Measurements from ENCODE around the gene TMEM165. TPM values are rescaled to one million over a fixed set of nuclear protein-coding genes. Genes with fewer than 3 reads are reported as not detected.
A peak's percentile ranks its signal among the peaks of the same experiment; 100 is the strongest.

The TMEM165 gene
- total RNA-seq, 1 donor from 2014 or later: 78.7 TPM

DNA sequence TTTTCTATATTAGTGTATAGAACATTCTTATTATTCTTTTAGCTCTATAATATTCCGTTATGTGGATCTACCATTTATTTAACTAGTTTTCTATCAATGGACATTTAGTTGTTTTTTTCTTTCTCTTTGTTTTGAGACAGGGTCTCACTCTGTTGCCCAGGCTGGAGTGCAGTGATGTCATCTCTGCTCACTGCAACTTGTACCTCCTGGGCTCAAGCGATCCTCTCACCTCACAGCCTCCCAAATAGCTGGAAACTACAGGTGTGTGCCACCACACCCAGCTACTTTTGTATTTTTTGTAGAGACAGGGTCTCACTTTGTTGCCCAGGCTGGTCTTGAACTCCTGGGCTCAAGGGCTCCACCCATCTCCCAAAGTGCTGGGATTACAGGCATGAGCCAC, 10.8 kb downstream of the TMEM165 start:
- no peak for DNase-seq

DNA sequence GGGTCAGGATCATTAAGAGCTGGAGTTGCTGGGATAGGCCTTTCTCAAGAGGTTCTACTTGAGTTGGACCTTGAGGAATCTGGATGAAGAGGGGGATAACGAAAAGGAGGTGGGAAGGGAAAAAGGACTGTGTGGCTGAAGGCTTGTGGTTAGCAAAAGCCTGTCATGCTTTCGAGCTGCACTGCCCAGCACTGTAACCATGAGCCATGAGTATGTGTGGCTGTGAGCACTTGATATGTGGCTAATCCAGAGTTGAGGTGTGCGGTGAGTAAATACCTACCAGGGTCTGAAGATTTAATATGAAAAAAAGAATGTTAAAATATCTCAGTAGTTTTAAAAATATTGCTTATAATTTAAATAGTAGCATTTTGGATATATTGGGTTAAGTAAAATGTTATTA, 11.4 kb downstream of the TMEM165 start:
- DNase-seq: no peak

DNA sequence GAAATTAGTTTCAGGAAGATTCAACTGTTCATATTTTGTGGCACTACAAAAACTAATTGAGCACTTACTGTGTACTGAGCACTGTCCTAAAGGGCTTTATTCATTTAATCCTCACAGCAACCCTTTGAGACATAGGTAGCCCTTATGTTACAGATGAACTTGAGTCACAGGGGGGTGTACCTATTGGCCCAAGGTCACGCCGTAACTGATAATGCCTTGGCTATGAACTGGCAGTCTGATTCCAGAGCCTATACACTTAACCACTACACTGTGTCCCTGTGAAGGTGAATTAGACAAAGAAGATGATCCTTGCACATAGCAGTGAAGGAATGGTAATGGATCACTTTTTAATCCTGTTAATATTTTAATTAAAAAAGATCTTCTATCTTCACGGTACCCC, 12.0 kb downstream of the TMEM165 start:
- no peak for DNase-seq

DNA sequence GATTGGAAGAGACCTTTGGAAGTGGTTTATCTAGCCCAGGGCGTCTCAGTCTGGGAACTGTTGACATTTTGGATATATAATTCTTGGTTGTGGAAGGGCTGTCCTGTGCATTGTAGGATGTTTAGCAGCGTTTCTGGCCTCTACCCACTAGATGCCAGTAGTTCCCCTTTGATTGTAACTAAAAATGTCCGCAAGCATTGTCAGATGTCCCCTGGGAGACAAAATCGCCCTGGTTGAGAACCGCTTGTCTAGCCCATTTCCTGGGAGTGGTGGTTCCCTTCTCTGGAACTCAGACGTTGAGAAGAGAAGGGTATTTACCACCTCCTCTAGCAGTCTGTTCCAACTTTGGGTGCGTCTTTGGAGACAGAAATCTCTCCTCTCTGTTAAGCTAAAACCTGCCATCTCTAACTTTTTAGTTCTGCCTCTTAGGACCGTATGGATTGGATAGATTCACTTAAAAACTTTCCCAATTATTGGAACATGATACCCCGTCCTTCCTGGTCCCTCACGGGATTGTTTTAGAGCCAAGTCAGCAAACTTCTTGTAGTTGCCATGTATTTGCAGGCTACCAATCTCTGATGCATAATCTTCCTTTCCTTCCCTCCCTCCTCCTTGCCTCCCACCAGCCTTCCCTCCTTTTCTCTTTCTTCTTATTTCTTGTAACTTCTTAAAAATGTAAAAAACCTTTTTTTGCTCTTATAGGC, 13.9 kb downstream of the TMEM165 start:
- DNase-seq: peak; percentile 37

DNA sequence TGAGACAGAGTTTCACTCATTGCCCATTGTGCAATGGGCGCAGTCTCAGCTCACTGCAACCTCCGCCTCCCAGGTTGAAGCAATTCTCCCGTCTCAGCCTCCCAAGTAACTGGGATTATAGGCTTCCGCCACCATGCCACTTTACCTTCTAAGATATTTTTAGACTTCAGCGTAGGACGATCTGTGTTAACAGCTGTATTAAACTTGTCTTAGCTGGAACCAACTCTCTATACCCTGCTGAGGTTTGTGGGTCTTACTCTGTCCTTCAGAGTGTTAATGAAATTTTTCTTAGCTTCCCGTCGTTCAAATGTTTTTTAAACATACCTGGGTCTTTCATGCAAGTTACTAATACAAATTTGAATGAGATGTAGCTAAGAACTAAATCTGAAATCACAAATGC, 14.7 kb downstream of the TMEM165 start:
- DNase-seq: no peak

DNA sequence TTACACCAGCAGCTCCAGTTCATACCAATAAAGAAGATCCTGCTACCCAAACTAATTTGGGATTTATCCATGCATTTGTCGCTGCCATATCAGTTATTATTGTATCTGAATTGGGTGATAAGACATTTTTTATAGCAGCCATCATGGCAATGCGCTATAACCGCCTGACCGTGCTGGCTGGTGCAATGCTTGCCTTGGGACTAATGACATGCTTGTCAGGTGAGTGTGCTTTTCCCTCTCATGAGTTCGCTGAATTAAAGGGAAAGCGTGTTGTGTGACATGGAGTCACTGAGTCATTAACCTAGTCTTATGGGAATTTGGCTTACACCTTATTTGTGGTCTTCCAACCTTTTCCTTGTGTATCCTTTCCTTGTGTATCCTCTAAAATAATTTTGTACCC, 15.9 kb downstream of the TMEM165 start:
- DNase-seq: no peak

DNA sequence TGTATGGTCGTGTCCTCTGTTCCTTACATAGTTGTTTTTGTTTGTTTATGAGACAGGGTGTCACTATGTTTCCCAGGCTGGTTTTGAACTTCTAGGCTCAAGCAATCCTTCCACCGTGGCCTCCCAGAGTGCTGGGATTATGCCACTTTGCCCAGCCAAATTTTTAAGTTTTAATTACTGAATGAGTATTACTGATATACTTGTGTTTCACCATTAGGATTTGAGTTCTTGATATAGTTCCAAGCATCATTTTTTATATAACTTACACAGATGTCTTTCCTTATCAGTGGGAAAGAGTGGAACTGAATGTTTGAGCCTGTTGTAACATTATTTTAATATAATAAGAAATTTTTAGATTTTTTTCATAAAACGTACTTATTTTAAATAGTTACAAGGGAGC, 20.4 kb downstream of the TMEM165 start:
- no peak for DNase-seq

DNA sequence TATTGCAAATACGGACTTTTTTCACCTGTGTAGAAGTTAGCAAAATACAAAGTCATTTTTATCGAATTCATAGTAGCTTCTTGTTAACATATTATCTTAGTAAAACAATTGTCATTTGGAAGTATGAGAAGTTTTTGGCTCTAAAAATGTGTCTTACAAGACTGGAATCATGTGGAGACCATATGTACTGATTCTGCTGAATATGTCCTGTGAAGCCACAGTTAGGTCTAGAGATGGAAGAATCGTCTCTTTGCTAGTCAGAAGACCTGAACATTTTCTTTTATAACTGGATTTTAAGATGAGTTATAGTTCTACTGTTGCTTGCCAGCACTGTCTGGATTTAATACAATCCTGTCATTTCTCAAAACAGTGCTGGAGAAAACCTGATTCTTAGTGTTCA, 29.0 kb downstream of the TMEM165 start:
- peak; percentile 22 for DNase-seq

DNA sequence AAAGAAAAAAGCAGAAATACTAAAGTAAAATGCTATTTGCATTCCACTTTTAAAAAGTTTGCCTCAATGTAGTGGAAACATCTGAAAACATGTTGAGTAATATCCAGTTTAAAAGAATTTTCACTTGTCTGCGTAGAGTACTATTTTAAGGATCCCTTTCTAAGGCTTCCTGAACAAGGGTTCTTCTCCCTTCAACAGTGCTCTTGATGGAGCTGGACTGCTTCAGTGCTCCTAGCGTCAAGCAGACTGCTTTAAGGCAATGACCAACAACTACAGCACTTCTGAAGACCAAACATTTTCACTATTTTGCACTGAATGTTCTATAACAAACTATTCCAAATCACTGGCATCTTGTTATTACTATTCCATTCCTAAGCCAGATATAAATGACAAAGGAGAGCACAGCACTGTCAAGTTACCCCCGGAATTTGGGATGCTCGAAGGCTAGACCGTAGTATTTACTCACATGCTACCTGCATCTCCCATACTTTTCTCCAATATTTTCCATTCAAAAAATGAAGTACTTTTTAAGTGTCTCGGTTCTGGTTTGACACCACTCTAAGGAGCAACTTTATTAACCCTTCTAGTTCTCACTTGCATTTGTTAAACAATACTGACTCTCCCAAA, 36.1 kb downstream of the TMEM165 start:
- DNase-seq: no peak

DNA sequence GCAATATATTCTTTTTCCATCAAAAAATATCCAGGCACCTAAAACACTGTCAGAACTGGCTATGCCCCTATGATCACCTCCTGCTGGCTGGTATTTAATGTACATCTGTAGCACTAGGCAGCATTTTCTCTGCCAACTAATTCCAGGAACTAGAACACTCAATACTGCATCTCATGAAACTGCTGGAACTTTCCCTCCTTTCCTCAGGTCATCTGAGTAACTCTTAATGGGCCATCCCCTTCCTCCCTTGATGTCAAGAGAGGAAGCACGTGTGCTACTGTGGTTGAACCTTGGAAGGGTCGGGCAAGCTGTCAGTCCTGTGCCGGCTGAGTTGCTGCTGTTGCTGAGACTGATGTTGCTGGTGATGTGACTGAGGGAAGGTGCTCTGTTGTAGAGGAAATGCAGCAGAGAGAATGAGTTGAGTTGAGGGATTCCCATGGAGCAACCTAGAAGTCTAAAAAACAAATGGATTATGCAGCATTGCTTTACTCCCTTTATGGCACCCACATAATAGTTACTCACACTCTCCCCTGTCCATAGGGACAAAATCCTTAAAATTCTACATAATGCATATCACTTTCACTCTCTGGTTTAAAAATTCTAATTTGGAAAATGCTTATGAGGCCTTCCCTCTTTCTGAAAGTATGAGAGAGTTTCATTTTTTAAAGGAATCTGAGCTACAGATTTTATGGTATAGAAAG, 39.5 kb downstream of the TMEM165 start:
- DNase-seq: peak; percentile 7

DNA sequence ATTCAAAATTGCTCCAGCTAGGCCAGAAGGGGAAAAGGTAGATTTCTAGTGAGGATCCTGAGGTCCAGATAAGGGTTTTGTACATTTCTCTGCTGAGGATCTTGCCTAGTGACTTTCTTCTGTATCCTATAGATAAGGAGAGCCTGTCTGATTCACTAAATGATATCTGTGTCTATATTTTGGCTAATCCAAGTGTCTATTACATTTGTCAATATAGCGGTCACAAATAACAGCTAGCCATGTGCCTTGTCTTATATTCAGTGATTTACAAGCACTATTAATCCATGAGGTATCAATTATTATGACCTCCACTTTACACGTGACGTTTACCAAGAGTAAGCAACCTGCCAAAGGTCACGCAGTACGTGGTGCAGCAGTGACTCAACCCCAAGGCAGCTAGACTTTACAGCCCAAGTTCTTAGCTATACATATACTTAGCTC, 41.6 kb downstream of the TMEM165 start:
- DNase-seq: no peak

DNA sequence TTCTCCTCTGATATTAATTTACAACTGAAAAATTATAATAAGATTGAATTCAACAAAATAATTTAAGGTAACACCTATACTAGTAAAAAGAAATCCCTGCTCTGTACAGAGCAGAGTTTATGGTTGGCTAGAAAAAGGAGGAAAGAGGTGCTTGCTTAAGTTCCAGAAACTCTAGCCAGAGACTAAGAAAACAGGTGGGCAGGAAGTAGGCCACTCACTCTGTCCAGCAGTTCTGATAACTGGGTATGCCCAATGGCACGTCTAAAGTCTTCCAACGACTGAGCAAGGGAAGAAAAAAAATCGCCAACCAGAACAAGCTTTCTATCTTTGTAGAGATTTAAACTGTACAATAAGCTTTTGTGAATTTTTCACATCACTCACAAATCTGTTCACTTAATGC, 42.1 kb downstream of the TMEM165 start:
- no peak for DNase-seq

DNA sequence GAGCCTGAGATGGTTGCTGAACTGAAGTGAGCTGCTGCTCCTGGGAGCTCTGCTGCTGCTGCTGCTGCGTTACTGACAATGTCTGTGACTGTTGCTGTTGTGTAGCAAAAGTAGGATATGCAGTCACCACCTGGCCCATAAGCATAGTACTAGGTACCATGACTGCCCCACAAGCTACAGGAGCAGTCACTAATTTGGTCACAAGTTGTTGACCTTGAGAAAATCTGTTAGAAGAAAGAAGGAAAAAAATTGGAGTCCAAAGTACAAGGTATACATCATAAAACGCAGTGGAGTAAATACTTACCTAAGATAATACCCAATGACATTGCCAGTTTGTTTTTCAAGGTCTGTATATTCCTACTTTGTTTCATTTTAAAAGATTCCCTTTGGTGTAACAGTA, 42.6 kb downstream of the TMEM165 start:
- no peak for DNase-seq

DNA sequence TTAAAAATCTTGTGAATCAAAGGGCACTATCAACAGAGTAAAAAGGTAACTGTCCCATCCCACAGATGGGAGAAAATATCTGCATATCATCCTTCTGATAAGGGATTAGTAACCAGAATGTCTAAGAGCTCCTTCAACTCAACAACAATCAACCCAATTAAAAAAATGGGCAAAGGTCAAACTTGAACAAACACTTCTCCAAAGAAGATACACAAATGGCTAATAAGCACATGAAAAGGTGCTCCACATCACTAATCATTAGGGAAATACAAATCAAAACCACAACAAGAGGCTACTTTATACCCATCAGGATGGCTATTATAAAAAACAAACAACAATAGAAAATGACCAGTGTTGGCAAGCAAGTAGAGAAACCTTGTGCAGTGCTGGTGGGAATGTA, 43.3 kb downstream of the TMEM165 start:
- no peak for DNase-seq

DNA sequence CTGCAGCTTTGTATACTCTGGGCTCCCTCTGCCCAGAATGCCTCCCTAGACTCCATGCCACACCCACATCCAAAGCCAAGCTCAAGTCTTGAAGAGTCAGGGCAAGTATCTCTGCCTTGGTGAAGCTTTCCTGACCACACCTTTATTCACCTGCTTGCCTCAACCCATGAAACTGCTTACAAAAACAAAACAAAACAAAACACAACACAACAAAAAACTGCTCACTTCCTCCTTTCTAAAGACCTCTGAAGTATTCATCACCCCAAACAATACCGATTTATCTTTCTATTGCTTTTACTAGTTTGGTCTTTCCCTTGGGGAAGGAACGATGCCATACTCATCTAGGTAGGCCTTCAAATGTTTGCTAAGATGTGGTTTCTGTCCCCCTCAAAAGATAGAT, 45.0 kb downstream of the TMEM165 start:
- no peak for DNase-seq

DNA sequence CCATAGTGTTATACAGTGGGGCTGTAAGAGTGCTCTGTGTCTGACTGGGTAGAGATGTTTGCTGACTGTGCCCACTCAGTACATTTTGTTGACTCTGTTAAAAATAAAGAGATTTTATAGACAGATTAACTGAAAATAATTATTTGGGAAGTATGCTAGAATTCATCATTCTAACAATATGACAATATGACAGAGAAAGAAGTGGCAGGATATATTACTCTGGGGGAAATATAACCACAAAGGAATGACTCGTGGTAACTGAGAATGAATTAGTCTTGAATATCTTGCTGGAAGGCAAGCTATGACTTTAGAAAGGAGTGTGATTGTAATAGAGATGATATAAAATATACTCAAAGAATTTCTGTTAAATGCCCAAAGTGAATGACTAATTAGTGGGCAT, 46.8 kb downstream of the TMEM165 start:
- DNase-seq: no peak

DNA sequence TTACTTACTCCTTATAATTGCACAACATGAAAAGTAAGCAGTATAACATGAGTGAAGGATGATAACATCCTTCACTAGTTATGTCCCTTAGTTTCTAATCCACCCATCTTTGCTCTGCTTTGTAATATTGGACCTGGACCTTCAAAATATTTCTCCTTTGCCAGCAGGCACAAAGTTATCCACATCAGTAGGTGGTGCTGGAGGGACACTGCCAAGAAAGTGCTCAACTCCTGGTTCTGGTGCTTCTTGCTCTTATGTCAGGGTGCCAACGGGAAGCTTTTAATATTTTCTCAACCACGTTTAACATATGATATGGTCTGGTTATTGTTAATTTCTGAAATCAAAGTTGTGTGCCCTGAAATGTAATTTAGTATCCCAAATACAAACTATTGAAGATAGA, 49.1 kb downstream of the TMEM165 start:
- no peak for DNase-seq

DNA sequence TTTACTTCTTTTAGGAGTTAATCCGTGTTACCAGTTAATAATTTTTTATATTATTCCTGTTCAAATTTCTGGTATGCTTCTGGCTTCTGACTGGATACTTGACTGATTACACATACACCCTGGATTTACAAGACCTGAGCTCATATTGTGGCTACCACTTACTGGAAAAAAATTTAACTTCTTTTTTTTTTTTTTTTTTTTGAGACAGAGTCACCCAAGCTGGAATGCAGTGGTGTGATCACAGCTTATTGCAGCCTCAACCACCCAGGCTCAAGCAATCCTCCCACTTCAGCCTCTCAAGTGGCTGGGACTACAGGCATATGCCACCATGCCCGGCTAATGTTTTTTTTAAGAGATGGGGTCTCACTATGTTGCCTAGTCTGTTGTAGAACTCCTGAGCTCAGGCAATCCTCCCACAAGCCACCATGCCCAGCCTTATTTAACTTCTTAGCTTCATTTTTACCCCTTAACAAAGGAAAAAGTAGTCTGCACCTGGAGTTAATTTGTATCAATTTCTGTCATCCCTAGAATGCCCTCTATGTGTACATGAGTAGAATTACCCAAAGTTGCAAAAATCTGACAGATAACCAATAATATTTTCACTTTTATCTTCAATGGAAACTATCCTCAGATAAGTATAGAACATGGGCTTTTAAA, 50.3 kb downstream of the TMEM165 start:
- no peak for DNase-seq

DNA sequence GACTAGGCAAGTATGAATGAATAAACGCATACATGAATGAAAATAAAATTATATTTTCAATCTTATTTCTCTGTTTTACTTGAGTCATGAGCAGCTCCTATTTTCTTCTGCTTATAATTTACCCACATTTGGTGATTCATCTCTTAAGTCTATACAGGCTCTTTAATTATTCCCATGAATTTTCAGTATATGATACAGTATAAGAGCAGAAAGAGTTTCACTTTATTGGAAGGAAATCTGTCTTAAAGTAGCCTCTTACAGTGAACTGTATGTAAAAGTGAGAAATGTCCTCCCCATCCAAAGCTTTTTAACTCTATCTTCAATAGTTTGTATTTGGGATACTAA, 50.8 kb downstream of the TMEM165 start:
- no peak for DNase-seq

DNA sequence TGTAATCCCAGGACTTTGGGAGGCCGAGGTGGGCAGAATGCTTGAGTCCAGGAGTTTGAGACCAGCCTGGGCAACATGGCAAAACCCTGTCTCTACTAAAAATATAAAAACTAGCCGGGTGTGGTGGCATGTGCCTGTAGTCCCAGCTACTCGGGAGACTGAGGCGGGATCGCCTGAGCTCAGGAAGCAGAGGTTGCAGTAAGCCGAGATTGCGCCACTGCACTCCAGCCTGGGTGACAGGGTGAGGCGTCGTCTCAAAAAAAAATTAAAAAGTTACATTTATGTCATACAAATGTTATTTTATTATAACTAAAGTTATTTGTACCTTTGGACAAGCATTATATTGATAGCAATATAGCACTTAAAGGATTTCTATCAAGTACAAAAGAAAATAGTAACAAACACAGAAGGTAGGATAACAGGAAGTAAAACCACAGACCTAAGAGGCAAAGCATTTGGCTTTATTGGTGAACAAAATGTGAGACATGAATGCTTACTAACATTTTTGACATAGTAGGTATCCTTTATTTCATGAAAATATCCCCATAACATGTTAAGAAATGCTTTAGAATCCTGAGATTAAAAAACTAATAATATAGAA, 51.5 kb downstream of the TMEM165 start:
- DNase-seq: no peak

DNA sequence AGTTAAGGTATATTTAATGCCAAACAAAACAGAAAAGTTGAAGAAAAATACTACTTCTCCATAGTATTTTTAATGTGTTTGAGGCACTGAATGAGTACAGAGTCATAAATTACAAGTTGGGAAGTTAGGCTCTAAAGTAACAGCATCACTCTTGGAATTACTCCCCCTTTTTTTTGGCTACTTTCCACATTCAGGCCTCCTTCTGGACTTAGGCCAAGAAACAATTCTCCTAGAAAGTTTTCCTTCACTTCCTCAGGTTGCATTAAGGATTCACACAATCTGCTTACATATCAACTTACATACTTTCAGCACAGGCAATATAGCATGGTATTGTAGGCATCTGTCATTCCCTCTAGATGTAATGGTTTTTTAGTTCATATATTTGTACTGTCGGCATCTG, 52.1 kb downstream of the TMEM165 start:
- peak; percentile 68 for DNase-seq

DNA sequence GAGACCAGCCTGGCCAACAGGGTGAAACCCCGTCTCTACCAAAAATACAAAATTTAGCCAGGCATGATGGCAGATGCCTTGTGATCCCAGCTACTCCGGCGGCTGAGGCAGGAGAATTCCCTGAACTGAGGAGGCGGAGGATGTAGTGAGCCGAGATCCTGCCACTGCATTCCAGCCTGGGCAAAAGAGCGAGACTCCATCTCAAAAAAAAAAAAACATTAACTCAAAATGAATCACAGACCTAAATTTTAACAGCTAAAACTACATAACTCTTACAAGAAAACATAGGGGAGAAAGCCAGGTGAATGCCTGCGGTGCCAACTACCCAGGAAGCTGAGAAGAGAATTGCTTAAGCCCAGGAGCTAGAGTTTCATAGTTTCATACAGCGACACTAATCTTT, 54.8 kb downstream of the TMEM165 start:
- DNase-seq: no peak

DNA sequence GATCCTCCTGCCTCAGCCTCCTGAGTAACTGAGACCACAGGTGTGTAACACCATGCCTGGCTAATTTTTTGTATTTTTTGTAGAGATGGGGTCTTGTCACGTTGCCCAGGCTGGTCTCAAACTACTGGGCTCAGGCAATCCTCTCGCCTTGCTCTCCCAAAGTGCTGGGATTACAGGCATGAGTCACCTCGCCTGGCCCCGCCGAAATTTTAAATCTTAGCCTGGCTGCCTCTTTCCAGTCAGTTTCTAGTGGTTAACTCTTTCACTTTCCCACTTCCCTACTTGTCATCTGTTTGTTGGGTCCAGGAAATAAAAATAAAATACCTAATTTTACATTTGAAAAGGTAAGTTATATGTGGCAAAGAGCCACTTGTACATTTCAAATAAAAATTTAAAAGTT, 62.4 kb downstream of the TMEM165 start:
- no peak for DNase-seq

Measured in tongue (tissue), 2 donors.